Smooth muscle cell (in vitro differentiated cells): ENCODE data around the gene TM4SF18. TPM values are rescaled to one million over a fixed set of nuclear protein-coding genes. Genes with fewer than 3 reads are reported as not detected.

Source experiments
- DNase-seq: peaks from one replicate; lab custom pipeline; 2025; ENCODE audit not compliant: unreplicated experiment; lab: John Stamatoyannopoulos, UW
- H2AFZ ChIP-seq: fragments of 200-600 bp; sonication (generic); 2 replicates; pipeline ENCODE4 v1.6.0; 2016; ENCODE audit warnings: antibody characterized with exemption, low read depth, mild to moderate bottlenecking
- H3F3A ChIP-seq: fragments of 200-600 bp; sonication (generic); 2 replicates; pipeline ENCODE4 v1.6.0; 2017; ENCODE audit warnings: antibody characterized with exemption, low read depth
- H3K27ac ChIP-seq: fragments of 200-600 bp; sonication (generic); 2 replicates; pipeline ENCODE4 v1.5.1; 2016; ENCODE audit warnings: low read depth, mild to moderate bottlenecking
- H3K27me3 ChIP-seq: fragments of 200-600 bp; sonication (generic); 2 replicates; pipeline ENCODE4 v1.6.1; 2016; ENCODE audit warnings: low read depth, mild to moderate bottlenecking
- H3K36me3 ChIP-seq: fragments of 200-600 bp; sonication (generic); 2 replicates; pipeline ENCODE4 v1.5.1; 2016; ENCODE audit warnings: low read depth
- H3K4me1 ChIP-seq: fragments of 200-600 bp; sonication (generic); 2 replicates; pipeline ENCODE4 v1.5.1; 2016; ENCODE audit warnings: low read depth
- H3K4me2 ChIP-seq: fragments of 200-600 bp; sonication (generic); 2 replicates; pipeline ENCODE4 v1.6.0; 2016; ENCODE audit warnings: mild to moderate bottlenecking
- H3K4me3 ChIP-seq: fragments of 200-600 bp; sonication (generic); 2 replicates; pipeline ENCODE4 v1.5.1; 2016; ENCODE audit warnings: mild to moderate bottlenecking
- H3K79me2 ChIP-seq: fragments of 200-600 bp; sonication (generic); 2 replicates; pipeline ENCODE4 v1.6.0; 2016; ENCODE audit warnings: low read depth, mild to moderate bottlenecking
- H3K9ac ChIP-seq: fragments of 200-600 bp; sonication (generic); 2 replicates; pipeline ENCODE4 v1.6.0; 2016; ENCODE audit warnings: low read depth
- H3K9me3 ChIP-seq: fragments of 200-600 bp; sonication (generic); replicated peaks from 2 replicates; pipeline ENCODE4 v1.5.1; 2016; ENCODE audit warnings: low read depth
- H4K20me1 ChIP-seq: fragments of 200-600 bp; sonication (generic); 2 replicates; pipeline ENCODE4 v1.6.0; 2016; ENCODE audit warnings: low read depth
- CTCF ChIP-seq: fragments of 200-600 bp; sonication (generic); IDR thresholded peaks from 2 replicates; pipeline ENCODE4 v1.5.1; 2017; ENCODE audit warnings: borderline replicate concordance, mild to moderate bottlenecking, antibody characterized with exemption; ENCODE audit not compliant: insufficient read depth, poor library complexity, severe bottlenecking
- WGBS: methylation state at CpG from one replicate; pipeline ENCODE4 v1.1.7; 2016; ENCODE audit warnings: low lambda C conversion rate; 5-methylcytosine and 5-hydroxymethylcytosine counted together
- polyA plus RNA-seq: library from polyadenylated mRNA; unstranded; fragments of >200 nt; fragmentation: Nextera tagmentation; extraction: Ambion mirVana; gene quantifications from 2 replicates; pipeline ENCODE4 v1.2.1, GENCODE V29; 2016
- total RNA-seq: library from RNA; depleted of rRNA; stranded (reverse); fragments of >200 nt; gene quantifications from 2 replicates; pipeline ENCODE4 v1.2.3, GENCODE V29; 2014

TM4SF18 gene
- total and polyA plus RNA-seq, 2 experiments from 2014 or later = 0.37 to 0.40 TPM

GRCh38 chr3:149332227-149332765 lies 1.1 kb downstream of the TM4SF18 start:
- Histone ChIP-seq H3K27ac (peak overlapping the region; percentile 41), H3K4me2 (peak overlapping the region; percentile 53), H3K4me1 (peaks cover 18% of the 10 kb centered on the region), H2AFZ (no peak overlapping the region), H3K4me3 (no peak overlapping the region), H4K20me1 (no peaks in the 10 kb centered on the region), H3K9me3 (no peaks in the 10 kb centered on the region), H3K27me3 (no peaks in the 10 kb centered on the region), H3F3A (peaks cover 9% of the 10 kb centered on the region), H3K36me3 (no peaks in the 10 kb centered on the region), H3K79me2 (no peaks in the 10 kb centered on the region), H3K9ac (no peak overlapping the region)
- no peak for TF ChIP-seq CTCF
- 11% methylated on average over 1 of the region's 1 CpG for WGBS
- no peak for DNase-seq

GRCh38 chr3:149331396-149331795 lies 2.0 kb downstream of the TM4SF18 start:
- Histone ChIP-seq H3K4me3 (no peak overlapping the region), H3K79me2 (no peaks in the 10 kb centered on the region), H3F3A (peaks cover 9% of the 10 kb centered on the region), H3K36me3 (no peaks in the 10 kb centered on the region), H3K9ac (no peak overlapping the region), H3K4me1 (peaks cover 18% of the 10 kb centered on the region), H2AFZ (no peak overlapping the region), H3K4me2 (no peak overlapping the region), H3K9me3 (no peaks in the 10 kb centered on the region), H3K27ac (no peak overlapping the region), H4K20me1 (no peaks in the 10 kb centered on the region), H3K27me3 (no peaks in the 10 kb centered on the region)
- 92% methylated on average over 2 of the region's 2 CpGs for WGBS
- no peak for DNase-seq
- TF ChIP-seq CTCF = no peak

GRCh38 chr3:149330609-149331331 lies 2.7 kb downstream of the TM4SF18 start:
- no peak for DNase-seq
- no peak overlapping the region for H3K4me2 ChIP-seq
- no peak for TF ChIP-seq CTCF
- H3K4me3 ChIP-seq = no peak overlapping the region
- H4K20me1 ChIP-seq = no peaks in the 10 kb centered on the region
- no peaks in the 10 kb centered on the region for H3K36me3 ChIP-seq
- H3K27ac ChIP-seq = no peak overlapping the region
- no peaks in the 10 kb centered on the region for H3K27me3 ChIP-seq
- 96% methylated on average over 2 of the region's 2 CpGs for WGBS
- H3K4me1 ChIP-seq = peaks cover 18% of the 10 kb centered on the region
- H3K79me2 ChIP-seq = no peaks in the 10 kb centered on the region
- no peaks in the 10 kb centered on the region for H3K9me3 ChIP-seq
- H3F3A ChIP-seq = peaks cover 9% of the 10 kb centered on the region
- no peak overlapping the region for H3K9ac ChIP-seq
- H2AFZ ChIP-seq = peak overlapping the region; percentile 9

- no peaks in the 10 kb centered on the region for H3K9me3 ChIP-seq
- no peak overlapping the region for H2AFZ ChIP-seq
- no peaks in the 10 kb centered on the region for H3K36me3 ChIP-seq
- no peak overlapping the region for H3K4me3 ChIP-seq
- H3K4me1 ChIP-seq = peaks cover 3% of the 10 kb centered on the region
- H3F3A ChIP-seq = peaks cover under 1% of the 10 kb centered on the region
- no peaks in the 10 kb centered on the region for H4K20me1 ChIP-seq
- TF ChIP-seq CTCF = no peak
- H3K79me2 ChIP-seq = no peaks in the 10 kb centered on the region
- H3K27ac ChIP-seq = no peak overlapping the region
- DNase-seq = no peak
- H3K4me2 ChIP-seq = no peak overlapping the region
- no peaks in the 10 kb centered on the region for H3K27me3 ChIP-seq
- H3K9ac ChIP-seq = no peak overlapping the region
- 91% methylated on average over 2 of the region's 2 CpGs for WGBS
These were observed 6.3 kb downstream of the TM4SF18 start for GRCh38 chr3:149327156-149327555.
